ENCODE measurements around the gene ENTR1.

The ENTR1 gene

DNA sequence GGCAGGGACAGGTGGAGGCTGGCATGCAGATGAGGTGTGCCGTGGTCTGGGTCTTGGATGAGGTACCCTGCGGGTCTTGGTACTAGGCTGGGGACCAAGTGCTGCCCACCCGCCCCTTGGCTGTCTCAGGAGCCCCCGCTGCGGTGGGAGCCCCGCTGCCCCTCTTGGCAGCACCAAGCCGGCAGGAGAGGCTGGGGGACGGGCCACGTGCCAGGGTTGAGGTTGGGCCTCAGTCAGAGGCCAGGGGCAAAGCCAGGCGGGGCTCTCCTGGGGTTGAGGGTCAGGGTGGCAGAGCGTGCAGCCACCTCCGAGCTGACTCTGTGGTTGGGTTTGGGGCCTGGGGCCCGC lies 38.9 kb downstream of the ENTR1 start:
- Histone ChIP-seq H3K4me3 (ENCODE audit: low read depth in 1 of 2, low read length in 2 of 2) (no peak overlapping the region), H3K27ac (ENCODE audit: low read length) (no peak overlapping the region), H3K9me3 (ENCODE audit: control insufficient read depth in 1 of 2, low read length in 2 of 2) (no peaks in the 10 kb centered on the region), H3K27me3 (ENCODE audit: low read depth, low read length) (no peaks in the 10 kb centered on the region), H3K36me3 (ENCODE audit: control insufficient read depth in 1 of 2, insufficient read depth in 2 of 2, low read length in 2 of 2) (no peaks in the 10 kb centered on the region), H3K4me1 (ENCODE audit: control insufficient read depth in 1 of 2, insufficient read depth in 2 of 2, low read length in 2 of 2) (peaks cover 0 to 12% of the 10 kb centered on the region in 2 donors)

DNA sequence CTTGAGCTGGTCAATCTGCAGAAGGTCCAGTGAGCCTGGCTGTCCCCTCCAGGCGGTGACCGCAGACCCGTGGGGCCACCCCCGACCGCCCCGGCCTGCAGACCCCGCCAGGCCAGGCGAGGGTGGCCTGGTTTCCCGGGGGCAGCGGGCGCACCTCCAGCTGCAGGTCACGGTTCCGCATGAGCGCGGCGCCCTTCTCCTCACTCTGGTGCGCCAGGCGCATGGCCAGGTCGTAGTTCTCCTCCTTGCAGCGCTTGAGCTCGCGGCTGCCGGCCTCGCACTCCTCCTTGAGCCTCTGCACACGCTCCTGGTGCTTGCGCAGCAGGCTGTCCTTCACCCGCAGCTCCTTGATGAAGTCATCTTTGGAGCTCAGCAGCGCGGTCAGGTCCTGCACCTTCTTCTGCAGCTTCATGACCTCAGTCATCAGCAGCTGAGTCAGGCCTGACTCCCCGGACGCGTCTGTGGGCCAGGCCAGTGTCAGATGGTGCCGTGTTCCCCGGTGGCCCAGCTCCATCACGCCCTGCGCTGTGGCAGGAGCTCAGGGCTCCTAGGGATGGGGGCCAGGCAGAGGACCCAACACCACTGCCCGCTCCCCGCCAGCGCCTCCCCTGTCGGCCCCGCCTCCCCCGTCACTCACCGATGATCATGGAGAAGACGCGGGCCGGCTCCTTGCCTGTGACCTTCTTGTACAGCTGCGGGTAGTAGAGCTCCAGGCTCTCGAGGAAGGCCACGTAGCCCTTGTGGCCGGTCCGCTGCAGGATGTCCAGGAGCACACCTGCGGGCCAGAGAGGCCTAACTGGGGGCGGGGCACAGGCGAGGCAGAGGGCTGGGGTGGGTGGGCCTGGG lies 39.5 kb downstream of the ENTR1 start:
- no peaks in the 10 kb centered on the region for H3K36me3 ChIP-seq (ENCODE audit: control insufficient read depth in 1 of 2, insufficient read depth in 2 of 2, low read length in 2 of 2)
- no peak overlapping the region for H3K4me3 ChIP-seq (ENCODE audit: low read depth in 1 of 2, low read length in 2 of 2)

DNA sequence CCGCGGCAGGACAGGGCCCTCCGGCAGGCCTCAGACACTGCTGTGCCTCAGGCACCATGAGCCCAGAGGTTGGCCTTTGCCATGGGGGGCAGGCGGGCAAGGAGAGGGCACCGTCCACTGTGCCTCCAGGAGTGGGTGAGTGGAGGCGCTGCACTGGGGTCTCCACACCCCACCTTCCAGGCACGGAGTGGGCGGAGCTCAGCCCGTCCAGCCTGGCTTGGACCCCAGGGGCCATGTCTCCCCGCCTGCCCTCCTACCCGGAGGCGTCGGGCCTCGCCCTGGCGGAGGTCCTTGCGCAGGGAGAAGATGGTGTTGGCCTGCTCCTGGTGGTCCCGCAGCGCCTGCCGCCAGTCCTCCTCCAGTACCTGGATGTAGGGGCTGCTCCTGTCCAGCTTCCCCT lies 40.4 kb downstream of the ENTR1 start:
- Histone ChIP-seq H3K9me3 (ENCODE audit: control insufficient read depth in 1 of 2, low read length in 2 of 2) (no peaks in the 10 kb centered on the region), H3K36me3 (ENCODE audit: control insufficient read depth in 1 of 2, insufficient read depth in 2 of 2, low read length in 2 of 2) (no peaks in the 10 kb centered on the region), H3K27ac (ENCODE audit: low read length) (no peak overlapping the region), H3K4me3 (ENCODE audit: low read depth in 1 of 2, low read length in 2 of 2) (no peak overlapping the region), H3K4me1 (ENCODE audit: control insufficient read depth in 1 of 2, insufficient read depth in 2 of 2, low read length in 2 of 2) (peaks cover 0 to 12% of the 10 kb centered on the region in 2 donors), H3K27me3 (ENCODE audit: low read depth, low read length) (no peaks in the 10 kb centered on the region)

More for the DNA sequence above, 39.5 kb downstream of the ENTR1 start:
- Histone ChIP-seq H3K4me1 (ENCODE audit: control insufficient read depth in 1 of 2, insufficient read depth in 2 of 2, low read length in 2 of 2) (peaks cover 0 to 12% of the 10 kb centered on the region in 2 donors), H3K9me3 (ENCODE audit: control insufficient read depth in 1 of 2, low read length in 2 of 2) (no peaks in the 10 kb centered on the region), H3K27ac (ENCODE audit: low read length) (no peak overlapping the region), H3K27me3 (ENCODE audit: low read depth, low read length) (no peaks in the 10 kb centered on the region)

DNA sequence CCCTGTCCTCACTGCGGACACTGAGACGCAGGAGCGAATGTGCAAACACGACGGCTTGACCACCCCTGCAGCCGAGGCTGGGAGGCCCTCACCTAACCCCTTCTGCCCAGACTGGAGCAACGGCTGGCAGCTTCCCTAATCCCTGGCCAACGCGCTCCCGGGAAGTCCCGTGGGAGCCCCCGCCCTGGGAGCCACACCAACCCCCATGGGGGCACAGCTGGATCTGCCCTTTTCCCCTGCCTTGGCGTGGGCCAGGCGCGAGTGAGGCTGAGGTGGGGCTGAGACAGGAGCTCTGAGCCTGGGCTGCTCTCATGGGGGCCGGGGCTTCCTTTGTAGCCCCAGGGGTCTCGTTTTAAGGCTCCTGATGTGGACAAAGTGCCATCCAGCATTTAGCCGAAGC lies 42.2 kb downstream of the ENTR1 start:
- H3K27me3 ChIP-seq (ENCODE audit: low read depth, low read length): no peaks in the 10 kb centered on the region

DNA sequence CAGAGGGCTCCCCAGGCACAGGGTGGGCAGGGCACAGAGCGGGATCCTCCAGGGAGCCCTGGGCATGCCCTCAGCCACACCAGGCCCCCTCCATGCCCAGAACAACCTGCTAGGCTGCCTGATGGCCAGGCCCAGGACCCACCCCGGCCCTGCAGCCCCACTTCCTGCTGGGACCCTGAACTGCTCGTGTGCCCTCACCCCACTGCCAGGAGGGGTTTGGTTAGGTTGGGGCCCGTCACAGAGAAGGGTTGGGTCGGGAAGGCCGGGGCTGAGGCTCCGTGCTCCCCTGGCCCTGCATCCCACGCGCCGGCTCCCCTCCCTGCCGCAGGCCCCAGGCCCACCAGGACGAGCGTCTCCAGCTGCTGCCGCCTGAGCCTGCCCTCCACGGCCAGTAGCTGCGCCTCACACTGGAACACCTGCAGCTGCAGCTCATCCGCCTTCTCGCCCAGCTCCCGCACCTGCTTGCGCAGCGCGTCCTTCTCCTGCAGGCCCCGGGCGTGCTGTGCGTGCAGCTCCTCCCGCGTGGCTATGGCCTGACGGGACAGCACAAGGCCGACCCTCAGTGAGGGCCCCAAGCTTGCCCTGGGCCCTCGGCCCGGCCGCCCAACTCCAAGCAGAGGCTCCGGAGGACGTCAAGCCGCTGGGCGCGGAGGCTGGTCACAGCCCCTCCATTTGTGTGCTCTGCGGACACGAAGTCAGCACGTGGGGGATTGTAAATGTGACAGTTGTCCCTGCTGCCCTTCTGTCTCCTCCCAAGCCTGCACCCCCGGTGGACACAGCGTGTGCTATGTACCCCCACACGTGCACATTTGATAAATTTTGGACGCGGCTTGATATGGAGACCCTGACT lies 42.9 kb downstream of the ENTR1 start:
- H3K4me1 ChIP-seq (ENCODE audit: control insufficient read depth in 1 of 2, insufficient read depth in 2 of 2, low read length in 2 of 2): peaks cover 0 to 15% of the 10 kb centered on the region in 2 donors
- no peaks in the 10 kb centered on the region for H3K36me3 ChIP-seq (ENCODE audit: control insufficient read depth in 1 of 2, insufficient read depth in 2 of 2, low read length in 2 of 2)
- no peaks in the 10 kb centered on the region for H3K9me3 ChIP-seq (ENCODE audit: control insufficient read depth in 1 of 2, low read length in 2 of 2)
- H3K27ac ChIP-seq (ENCODE audit: low read length): no peak overlapping the region
- no peaks in the 10 kb centered on the region for H3K27me3 ChIP-seq (ENCODE audit: low read depth, low read length)
- no peak overlapping the region for H3K4me3 ChIP-seq (ENCODE audit: low read depth in 1 of 2, low read length in 2 of 2)

More for the DNA sequence above, 42.2 kb downstream of the ENTR1 start:
- Histone ChIP-seq H3K27ac (ENCODE audit: low read length) (no peak overlapping the region), H3K4me1 (ENCODE audit: control insufficient read depth in 1 of 2, insufficient read depth in 2 of 2, low read length in 2 of 2) (peaks cover 0 to 13% of the 10 kb centered on the region in 2 donors), H3K36me3 (ENCODE audit: control insufficient read depth in 1 of 2, insufficient read depth in 2 of 2, low read length in 2 of 2) (no peaks in the 10 kb centered on the region), H3K4me3 (ENCODE audit: low read depth in 1 of 2, low read length in 2 of 2) (no peak overlapping the region), H3K9me3 (ENCODE audit: control insufficient read depth in 1 of 2, low read length in 2 of 2) (no peaks in the 10 kb centered on the region)

DNA sequence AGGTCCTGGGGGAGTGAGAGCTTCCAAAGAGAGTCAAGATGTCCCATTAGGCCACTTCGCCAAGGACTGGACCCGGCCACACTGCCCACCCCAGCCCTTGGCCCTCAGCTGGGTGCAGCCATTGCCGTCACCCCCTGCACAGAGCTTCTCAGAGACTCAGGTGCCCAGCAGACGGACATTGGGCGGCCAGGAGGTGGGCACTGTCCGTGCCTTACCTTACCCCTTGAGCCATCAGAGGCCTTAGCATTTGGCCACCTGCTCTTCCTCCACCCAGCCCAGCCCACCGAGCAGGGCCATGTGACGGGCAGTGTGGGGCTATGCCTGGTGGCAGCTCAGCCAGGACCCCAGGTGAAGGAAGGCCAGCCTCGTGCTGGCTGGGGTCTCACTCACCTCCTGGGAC lies 43.6 kb downstream of the ENTR1 start:
- Histone ChIP-seq H3K27me3 (ENCODE audit: low read depth, low read length) (no peaks in the 10 kb centered on the region), H3K36me3 (ENCODE audit: control insufficient read depth in 1 of 2, insufficient read depth in 2 of 2, low read length in 2 of 2) (no peaks in the 10 kb centered on the region), H3K4me3 (ENCODE audit: low read depth in 1 of 2, low read length in 2 of 2) (no peak overlapping the region), H3K4me1 (ENCODE audit: control insufficient read depth in 1 of 2, insufficient read depth in 2 of 2, low read length in 2 of 2) (peaks cover 0 to 16% of the 10 kb centered on the region in 2 donors), H3K27ac (ENCODE audit: low read length) (no peak overlapping the region), H3K9me3 (ENCODE audit: control insufficient read depth in 1 of 2, low read length in 2 of 2) (no peaks in the 10 kb centered on the region)

DNA sequence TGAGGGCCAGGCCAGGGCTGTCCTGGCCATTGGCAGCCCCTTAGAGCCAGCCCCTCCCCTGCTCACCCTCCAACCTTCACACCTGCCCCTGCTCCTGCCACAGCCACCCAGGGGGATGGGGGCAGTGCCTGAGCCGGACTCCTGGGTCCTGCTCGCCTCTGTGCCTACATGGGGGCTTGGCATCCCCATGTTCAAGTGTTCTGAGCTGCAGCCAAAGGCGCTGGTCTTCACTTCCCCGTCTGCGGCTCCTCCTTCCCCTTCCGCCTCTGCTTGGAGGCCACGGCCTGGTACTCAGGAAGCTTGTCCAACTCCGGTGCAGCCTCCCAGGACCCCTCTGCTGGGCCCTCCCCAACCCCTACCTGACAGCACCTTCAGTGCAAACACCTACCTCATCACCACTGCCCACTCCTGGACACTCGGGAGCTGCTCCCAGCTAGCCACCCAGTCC lies 44.6 kb downstream of the ENTR1 start:
- Histone ChIP-seq H3K4me3 (ENCODE audit: low read depth in 1 of 2, low read length in 2 of 2) (no peak overlapping the region), H3K4me1 (ENCODE audit: control insufficient read depth in 1 of 2, insufficient read depth in 2 of 2, low read length in 2 of 2) (peaks cover 0 to 27% of the 10 kb centered on the region in 2 donors), H3K9me3 (ENCODE audit: control insufficient read depth in 1 of 2, low read length in 2 of 2) (no peaks in the 10 kb centered on the region), H3K36me3 (ENCODE audit: control insufficient read depth in 1 of 2, insufficient read depth in 2 of 2, low read length in 2 of 2) (no peaks in the 10 kb centered on the region), H3K27ac (ENCODE audit: low read length) (no peak overlapping the region), H3K27me3 (ENCODE audit: low read depth, low read length) (no peaks in the 10 kb centered on the region)

DNA sequence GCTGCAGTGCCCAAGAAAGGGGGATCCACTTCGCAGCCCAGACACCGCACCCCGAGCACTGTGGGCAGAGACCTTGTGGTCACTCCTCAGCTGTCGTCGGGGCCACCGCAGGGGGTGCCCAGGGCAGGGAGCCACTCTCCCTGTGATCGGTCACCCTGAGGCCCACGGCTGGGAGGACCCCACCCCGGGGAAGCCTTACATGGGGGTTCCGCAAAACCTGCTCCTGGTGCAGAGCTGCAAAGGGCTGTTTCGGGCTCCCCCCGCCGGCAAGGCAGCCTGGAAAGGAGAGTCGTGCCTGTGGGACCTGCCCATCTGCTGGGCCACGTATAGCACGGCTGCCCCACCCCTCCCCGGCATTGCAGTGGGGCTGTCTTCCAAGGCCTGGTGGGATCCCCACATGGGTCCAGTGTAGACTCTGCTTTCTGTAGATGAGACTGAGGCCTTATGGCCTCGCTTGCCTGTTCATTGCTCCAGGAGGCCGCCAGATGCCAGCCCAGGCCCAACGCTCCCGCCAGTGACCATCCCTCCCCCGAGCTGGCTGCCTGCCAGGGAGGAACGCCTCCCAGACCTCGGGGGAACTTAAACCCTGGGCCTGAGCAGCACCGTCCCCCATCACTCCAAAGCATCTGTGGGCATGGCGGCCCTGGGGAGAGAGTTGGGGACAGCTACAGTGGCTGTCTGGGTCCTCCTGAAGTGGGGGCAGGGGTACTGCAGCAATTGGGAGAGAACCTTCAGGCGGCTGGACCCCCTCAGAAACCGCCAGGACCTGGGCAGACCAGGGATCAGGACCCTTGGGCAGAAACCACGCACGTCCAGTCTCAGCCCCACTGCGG lies 45.3 kb downstream of the ENTR1 start:
- no peaks in the 10 kb centered on the region for H3K36me3 ChIP-seq (ENCODE audit: control insufficient read depth in 1 of 2, insufficient read depth in 2 of 2, low read length in 2 of 2)
- no peaks in the 10 kb centered on the region for H3K27me3 ChIP-seq (ENCODE audit: low read depth, low read length)
- peaks cover 0 to 30% of the 10 kb centered on the region in 2 donors for H3K4me1 ChIP-seq (ENCODE audit: control insufficient read depth in 1 of 2, insufficient read depth in 2 of 2, low read length in 2 of 2)
- no peak overlapping the region for H3K4me3 ChIP-seq (ENCODE audit: low read depth in 1 of 2, low read length in 2 of 2)
- no peak overlapping the region for H3K27ac ChIP-seq (ENCODE audit: low read length)
- H3K9me3 ChIP-seq (ENCODE audit: control insufficient read depth in 1 of 2, low read length in 2 of 2): no peaks in the 10 kb centered on the region

DNA sequence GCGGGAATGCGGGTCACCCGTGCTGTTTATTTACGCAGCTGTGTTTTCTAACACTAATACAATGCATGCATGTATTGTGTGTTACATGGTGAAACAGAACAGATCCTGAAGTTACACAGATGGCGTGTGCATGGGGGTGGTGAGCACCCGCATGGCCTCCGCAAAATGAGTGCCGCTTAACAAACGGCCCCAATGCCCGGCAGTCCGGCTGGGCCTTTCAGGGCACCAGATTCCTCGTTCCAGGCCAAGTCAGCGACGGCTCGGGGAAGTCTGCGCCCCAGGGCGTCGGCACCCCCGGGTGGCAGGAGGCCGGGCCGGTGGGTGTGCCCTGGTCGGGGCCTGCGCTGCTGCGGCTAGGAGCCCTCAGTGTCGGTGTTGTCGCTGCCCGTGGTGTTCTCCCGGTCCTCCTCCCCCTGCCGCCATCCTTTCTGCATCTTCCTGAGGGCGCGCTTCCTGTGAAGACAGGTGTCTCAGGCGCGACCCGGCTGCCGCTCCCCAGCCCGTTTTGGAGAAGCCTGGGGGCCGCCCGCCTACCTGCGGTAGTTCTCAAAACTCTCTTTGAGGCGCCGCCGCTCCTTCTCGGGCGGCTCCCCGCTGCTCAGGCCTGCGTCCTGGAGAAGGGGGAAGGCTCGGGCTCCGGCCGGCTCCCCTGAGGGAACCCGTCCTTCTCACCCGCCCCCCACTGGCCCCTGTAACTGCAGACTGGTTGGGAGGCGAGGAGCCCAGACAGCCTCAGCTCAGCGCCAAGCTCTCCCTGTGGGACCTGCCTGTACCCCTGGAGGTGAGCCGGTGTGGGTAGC lies 46.3 kb downstream of the ENTR1 start:
- no peaks in the 10 kb centered on the region for H3K36me3 ChIP-seq (ENCODE audit: control insufficient read depth in 1 of 2, insufficient read depth in 2 of 2, low read length in 2 of 2)

DNA sequence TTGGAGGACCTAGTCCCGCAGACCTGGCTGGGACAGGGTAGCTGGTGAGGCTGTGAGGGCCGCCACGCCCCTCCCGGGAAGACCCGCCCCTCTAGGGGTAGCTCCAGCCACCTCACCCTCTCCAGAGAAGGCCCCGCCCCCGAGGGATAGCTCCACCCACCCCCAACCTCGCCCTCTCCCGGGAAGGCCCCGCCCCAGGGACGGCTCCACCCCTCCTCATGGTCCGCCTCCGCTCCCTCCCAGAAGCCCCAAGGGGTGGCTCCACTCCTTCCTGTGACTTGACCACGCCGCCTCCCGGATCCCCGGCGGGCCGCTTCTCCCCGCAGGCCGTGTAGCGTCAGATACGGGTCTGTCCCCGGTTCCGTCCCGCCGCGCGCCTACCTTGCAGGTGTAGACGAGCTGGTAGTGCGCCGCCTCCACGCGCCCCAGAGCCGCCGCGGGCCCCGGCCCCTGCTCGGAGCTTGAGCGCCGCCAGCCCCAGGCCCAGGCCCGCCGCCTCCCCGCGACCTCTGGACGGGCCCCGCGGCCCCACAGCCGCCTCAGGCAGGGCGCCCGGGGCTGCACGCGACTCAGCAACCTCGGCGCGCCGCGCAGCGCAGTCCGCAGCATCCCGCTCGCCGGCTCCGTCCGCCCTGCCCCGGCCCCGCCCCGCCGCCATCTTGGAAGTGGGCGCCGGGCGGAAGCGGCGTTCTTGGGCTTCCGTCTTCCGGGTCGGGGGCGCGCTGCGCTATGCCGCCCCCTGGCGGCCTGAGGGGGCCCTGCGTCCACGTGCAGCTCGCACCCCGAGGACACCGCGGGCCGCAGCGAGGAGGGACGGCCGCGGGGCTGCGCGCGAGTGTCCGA lies 47.1 kb downstream of the ENTR1 start, which contains the start of gene DNLZ:
DNLZ (minus strand) TSS at position 639 of the 843 bp plus-strand sequence; CDS start at position 609, 30 bp downstream.
- Histone ChIP-seq H3K4me3 (ENCODE audit: low read depth in 1 of 2, low read length in 2 of 2) (peak within 1 kb of the TSS in 1 of 2 donors; percentile 67), H3K4me1 (ENCODE audit: control insufficient read depth in 1 of 2, insufficient read depth in 2 of 2, low read length in 2 of 2) (peaks cover 0 to 30% of the 10 kb centered on the region in 2 donors), H3K9me3 (ENCODE audit: control insufficient read depth in 1 of 2, low read length in 2 of 2) (no peaks in the 10 kb centered on the region), H3K27ac (ENCODE audit: low read length) (no peak within 1 kb of the TSS), H3K27me3 (ENCODE audit: low read depth, low read length) (no peaks in the 10 kb centered on the region), H3K36me3 (ENCODE audit: control insufficient read depth in 1 of 2, insufficient read depth in 2 of 2, low read length in 2 of 2) (peaks cover 0 to under 1% of the 10 kb centered on the region in 2 donors)

More for the DNA sequence above, 46.3 kb downstream of the ENTR1 start:
- H3K27me3 ChIP-seq (ENCODE audit: low read depth, low read length): no peaks in the 10 kb centered on the region
- no peak overlapping the region for H3K27ac ChIP-seq (ENCODE audit: low read length)
- H3K9me3 ChIP-seq (ENCODE audit: control insufficient read depth in 1 of 2, low read length in 2 of 2): no peaks in the 10 kb centered on the region
- H3K4me3 ChIP-seq (ENCODE audit: low read depth in 1 of 2, low read length in 2 of 2): peak overlapping the region in 1 of 2 donors; percentile 67
- peaks cover 0 to 30% of the 10 kb centered on the region in 2 donors for H3K4me1 ChIP-seq (ENCODE audit: control insufficient read depth in 1 of 2, insufficient read depth in 2 of 2, low read length in 2 of 2)
